GM19351 (cell line): ENCODE results near the gene TRIM66.

Experiments
- ATAC-seq: cut with Tn5 transposase; IDR thresholded peaks from one replicate; pipeline ENCODE4 v1.9.1; 2021; ENCODE audit warnings: mild to moderate bottlenecking, moderate library complexity; ENCODE audit not compliant: unreplicated experiment

Gene TRIM66

GRCh38 chr11:8613036-8613435 is 69.4 kb downstream of the TRIM66 start:
- ATAC-seq, result no peak

GRCh38 chr11:8612522-8612921 is 69.9 kb downstream of the TRIM66 start:
- no peak for ATAC-seq

GRCh38 chr11:8610532-8611116 is 71.8 kb downstream of the TRIM66 start:
- no peak for ATAC-seq

- no peak for ATAC-seq
These were observed 73.8 kb downstream of the TRIM66 start for GRCh38 chr11:8608652-8609051.

GRCh38 chr11:8605971-8606563 is 76.4 kb downstream of the TRIM66 start:
- ATAC-seq, result no peak

- ATAC-seq, result peak; percentile 92
These were observed 78.3 kb downstream of the TRIM66 start for GRCh38 chr11:8604078-8604723.

GRCh38 chr11:8603696-8604077 is 78.8 kb downstream of the TRIM66 start:
- ATAC-seq, result peak; percentile 16

GRCh38 chr11:8601376-8602133 is 80.9 kb downstream of the TRIM66 start:
- no peak for ATAC-seq

- no peak for ATAC-seq
These were observed 84.0 kb downstream of the TRIM66 start for GRCh38 chr11:8598506-8598905.

- ATAC-seq, result no peak
These were observed 85.3 kb downstream of the TRIM66 start for GRCh38 chr11:8597182-8597581.

GRCh38 chr11:8596504-8597046 is 85.9 kb downstream of the TRIM66 start:
- ATAC-seq, result no peak

- ATAC-seq, result peak; percentile 95
These were observed 88.2 kb downstream of the TRIM66 start, which contains the start of gene STK33 for GRCh38 chr11:8593935-8594909. Gene STK33, minus strand, starts transcription at chr11:8594228. Its CDS starts 119,323 bp downstream, at chr11:8474905.

GRCh38 chr11:8593455-8593854 is 89.0 kb downstream of the TRIM66 start:
- ATAC-seq, result peak; percentile 30

- ATAC-seq, result no peak
These were observed 94.5 kb downstream of the TRIM66 start for GRCh38 chr11:8587915-8588314.

GRCh38 chr11:8586805-8587204 is 95.7 kb downstream of the TRIM66 start:
- ATAC-seq, result no peak

GRCh38 chr11:8586184-8586583 is 96.3 kb downstream of the TRIM66 start:
- ATAC-seq, result no peak

- no peak for ATAC-seq
These were observed 98.0 kb downstream of the TRIM66 start for GRCh38 chr11:8584511-8584910.

GRCh38 chr11:8584082-8584481 is 98.4 kb downstream of the TRIM66 start:
- ATAC-seq, result no peak

GRCh38 chr11:8581300-8581699 is 101.2 kb downstream of the TRIM66 start:
- no peak for ATAC-seq
